HEK293 (cell line): ENCODE data around the gene LRP1.

Experiments
- CTCF ChIA-PET: fragments of 350-600 bp; formaldehyde crosslinking; extraction: SDS; loops from one replicate; lab custom pipeline; 2021; ENCODE audit warnings: antibody characterized with exemption; lab: Yijun Ruan, JAX
- POLR2A ChIA-PET: fragments of 300-600 bp; formaldehyde crosslinking; extraction: SDS; loops from one replicate; lab custom pipeline; 2020; ENCODE audit warnings: antibody characterized with exemption, inconsistent platforms; lab: Yijun Ruan, JAX
- H3K27ac ChIP-seq: fragments of 200-500 bp; sonication (Bioruptor generic); 2 replicates; pipeline ENCODE4 v1.5.1; 2014; ENCODE audit warnings: low read depth, low read length, control low read depth, inconsistent platforms; ENCODE audit errors: extremely low read depth
- H3K36me3 ChIP-seq, 2 experiments: fragments of 200-500 bp in 1 of 2; sonication (Bioruptor generic) in 1 of 2; 1 replicate in 1 of 2; 2 replicates in 1 of 2; pipeline ENCODE4 v1.5.1; 2014 to 2017; ENCODE audit warnings: inconsistent platforms in 2 of 2, low read length in 2 of 2; ENCODE audit not compliant: control insufficient read depth in 2 of 2, insufficient read depth in 1 of 2
- H3K4me1 ChIP-seq: fragments of 200-500 bp; sonication (Bioruptor generic); 2 replicates; pipeline ENCODE4 v1.5.1; 2014; ENCODE audit warnings: mild to moderate bottlenecking, low read length, inconsistent platforms; ENCODE audit not compliant: control insufficient read depth, insufficient read depth
- H3K4me3 ChIP-seq: 2 replicates; pipeline ENCODE4 v1.5.1; 2011; ENCODE audit warnings: low read depth, mild to moderate bottlenecking, control low read depth, low read length, moderate library complexity
- H3K9me3 ChIP-seq: fragments of 200-500 bp; sonication (Bioruptor generic); 2 replicates; pipeline ENCODE4 v1.5.1; 2014; ENCODE audit warnings: low read depth, low read length, inconsistent platforms; ENCODE audit not compliant: control insufficient read depth, insufficient read depth
- GLI4 ChIP-seq: fragments of 450-650 bp; formaldehyde crosslinking; IDR thresholded peaks from 2 replicates; pipeline ENCODE4 v1.5.1; 2016; ENCODE audit warnings: missing biosample characterization, missing genetic modification characterization
- HOXD13 ChIP-seq: sonication (generic); formaldehyde crosslinking; IDR thresholded peaks from 2 replicates; pipeline ENCODE4 v1.8.0; 2022; ENCODE audit warnings: missing genetic modification reagents, borderline replicate concordance
- SP7 ChIP-seq: fragments of 450-650 bp; formaldehyde crosslinking; IDR thresholded peaks from 2 replicates; pipeline ENCODE4 v1.5.1; 2016; ENCODE audit warnings: missing biosample characterization, missing genetic modification characterization
- WT1 ChIP-seq: fragments of 450-650 bp; formaldehyde crosslinking; IDR thresholded peaks from 2 replicates; pipeline ENCODE4 v1.5.1; 2016; ENCODE audit warnings: missing biosample characterization, missing genetic modification characterization
- ZBTB8A ChIP-seq: fragments of 450-650 bp; formaldehyde crosslinking; IDR thresholded peaks from 2 replicates; pipeline ENCODE4 v1.5.1; 2016; ENCODE audit warnings: missing biosample characterization, missing genetic modification characterization
- ZFP3 ChIP-seq: fragments of 450-650 bp; formaldehyde crosslinking; IDR thresholded peaks from 2 replicates; pipeline ENCODE4 v1.5.1; 2016; ENCODE audit warnings: low read depth, missing biosample characterization, missing genetic modification characterization
- ZNF132 ChIP-seq: fragments of 450-650 bp; formaldehyde crosslinking; IDR thresholded peaks from 2 replicates; pipeline ENCODE4 v1.5.1; 2017; ENCODE audit warnings: missing biosample characterization, missing genetic modification characterization, borderline replicate concordance
- ZNF223 ChIP-seq: fragments of 450-650 bp; formaldehyde crosslinking; IDR thresholded peaks from 2 replicates; pipeline ENCODE4 v1.5.1; 2016; ENCODE audit warnings: missing biosample characterization, missing genetic modification characterization
- ZNF274 ChIP-seq, 2 experiments: fragments of 200-500 bp in 1 of 2; fragments of 450-650 bp in 1 of 2; sonication (Bioruptor generic) in 1 of 2; formaldehyde crosslinking in 1 of 2; IDR thresholded peaks; 2 replicates each; pipeline versions ENCODE4 v1.5.1 to v1.6.1; 2014 to 2016; ENCODE audit warnings: borderline replicate concordance in 1 of 2, inconsistent platforms in 1 of 2, low read length in 1 of 2, missing biosample characterization in 1 of 2, missing genetic modification characterization in 1 of 2
- ZNF335 ChIP-seq: fragments of 450-650 bp; formaldehyde crosslinking; conservative IDR thresholded peaks from 2 replicates; pipeline ENCODE4 v1.5.1; 2016; ENCODE audit warnings: missing biosample characterization, missing genetic modification characterization
- ZNF354C ChIP-seq: fragments of 450-650 bp; formaldehyde crosslinking; IDR thresholded peaks from 2 replicates; pipeline ENCODE4 v1.5.1; 2016; ENCODE audit warnings: missing biosample characterization, missing genetic modification characterization, low read depth, borderline replicate concordance
- ZNF558 ChIP-seq: fragments of 450-650 bp; formaldehyde crosslinking; IDR thresholded peaks from 2 replicates; pipeline ENCODE4 v1.5.1; 2016; ENCODE audit warnings: missing biosample characterization, missing genetic modification characterization
- ZNF596 ChIP-seq: fragments of 450-650 bp; IDR thresholded peaks from 2 replicates; pipeline ENCODE4 v1.5.0; 2018; ENCODE audit warnings: missing biosample characterization, mild to moderate bottlenecking, missing genetic modification characterization, moderate library complexity
- TF ChIP-seq, protein P1 (sequence below): fragments of 450-650 bp; formaldehyde crosslinking; IDR thresholded peaks from 2 replicates; pipeline ENCODE4 v1.5.1; 2017; ENCODE audit warnings: missing biosample characterization, missing genetic modification characterization
- TF ChIP-seq, protein P2 (sequence below): fragments of 450-650 bp; formaldehyde crosslinking; conservative IDR thresholded peaks from 2 replicates; pipeline ENCODE4 v1.5.1; 2016; ENCODE audit warnings: low read depth, missing biosample characterization, missing genetic modification characterization
- TF ChIP-seq, protein P3 (sequence below): fragments of 450-650 bp; formaldehyde crosslinking; IDR thresholded peaks from 2 replicates; pipeline ENCODE4 v1.5.1; 2016; ENCODE audit warnings: missing biosample characterization, missing genetic modification characterization, borderline replicate concordance
- TF ChIP-seq, protein P4 (sequence below): fragments of 450-650 bp; formaldehyde crosslinking; IDR thresholded peaks from 2 replicates; pipeline ENCODE4 v1.5.1; 2017; ENCODE audit warnings: missing biosample characterization, missing genetic modification characterization

The LRP1 gene

DNA sequence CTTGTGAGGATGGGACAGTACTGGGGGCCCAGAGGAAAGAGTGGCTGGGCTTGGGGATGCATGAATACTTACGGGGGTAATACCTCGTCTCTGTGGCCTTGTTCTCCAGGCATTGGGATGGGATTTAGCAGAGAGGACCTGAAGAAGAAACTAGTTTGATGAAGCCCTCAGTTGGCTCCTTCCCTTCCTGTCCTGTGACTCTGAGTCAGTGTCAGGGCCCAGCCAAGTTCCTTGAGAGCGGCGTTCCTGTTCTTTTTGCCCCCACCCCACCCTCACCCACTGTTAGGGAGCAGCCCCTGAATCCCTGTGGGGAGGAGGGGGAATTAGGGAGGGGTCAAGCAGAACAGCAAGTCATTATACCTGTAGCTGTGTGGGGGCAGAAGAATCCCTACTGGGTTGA, 24.4 kb downstream of the LRP1 start (continued):
- TF ChIP-seq ZNF354C (tag by site-specific recombination) (no peak), ZNF596 (tag by site-specific recombination) (no peak), HOXD13 (no peak)

DNA sequence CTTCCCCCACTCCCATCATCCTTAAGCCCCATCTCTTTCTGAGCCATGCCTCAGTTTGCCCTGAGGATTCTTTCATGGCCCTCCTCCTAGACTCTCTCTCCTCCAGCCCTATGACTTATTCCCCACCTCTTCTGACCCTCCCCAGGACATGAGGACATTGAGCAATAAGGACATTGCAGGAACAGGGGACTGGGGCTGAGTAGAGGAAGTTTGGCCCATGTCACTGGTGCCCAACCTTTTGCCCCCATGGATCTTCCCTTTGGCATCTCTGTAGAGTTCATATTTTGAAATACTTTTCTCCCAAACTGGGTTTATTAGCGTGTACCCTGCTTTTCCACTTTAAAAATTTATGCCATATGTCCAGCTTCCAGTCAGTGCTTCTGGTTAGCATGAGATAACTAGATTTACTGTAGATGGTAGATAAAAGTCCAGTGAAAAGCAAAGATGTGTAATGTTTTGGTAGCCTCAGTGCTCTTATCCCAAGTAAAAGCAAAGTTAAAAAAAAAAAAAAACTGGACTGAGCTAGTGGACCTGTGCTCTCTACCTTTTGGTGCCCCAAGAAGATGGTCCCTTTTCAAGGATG, 25.2 kb downstream of the LRP1 start:
- Histone ChIP-seq H3K9me3 (no peaks in the 10 kb centered on the region), H3K4me1 (no peaks in the 10 kb centered on the region), H3K27ac (no peak overlapping the region), H3K36me3 (peaks cover 0 to 88% of the 10 kb centered on the region in 2 experiments; a peak in 1 of 3 replicates), H3K4me3 (no peak overlapping the region)
- TF ChIP-seq ZNF274 (IDR thresholded peaks at IDR 0.05; ENCODE audit: low read length) (no peak), ZNF274 (tag by site-specific recombination; IDR thresholded peaks at IDR 0.05; ENCODE audit: borderline replicate concordance) (no peak), ZNF223 (tag by site-specific recombination) (no peak)
- CTCF ChIA-PET, result interaction anchor here (0.6 to 1.1 kb wide), 3 partner anchors 23 to 225 kb away, joined by 3 to 4 read pairs (median 3); no protein-coding TSS in a partner anchor
- POLR2A ChIA-PET, result no interaction called here

DNA sequence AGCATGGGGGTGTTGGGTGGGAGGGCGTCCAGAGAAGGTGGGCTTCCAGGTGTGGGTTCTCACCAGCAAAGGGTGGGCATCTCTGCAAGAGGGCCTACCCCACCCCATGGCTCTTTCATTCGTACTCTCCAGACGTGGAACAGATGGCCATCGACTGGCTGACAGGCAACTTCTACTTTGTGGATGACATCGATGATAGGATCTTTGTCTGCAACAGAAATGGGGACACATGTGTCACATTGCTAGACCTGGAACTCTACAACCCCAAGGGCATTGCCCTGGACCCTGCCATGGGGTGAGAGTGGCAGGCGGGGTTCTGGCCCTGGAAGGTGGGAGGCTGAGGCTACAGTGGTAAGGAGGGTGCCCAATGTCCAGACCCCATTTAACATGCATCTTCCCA, 25.8 kb downstream of the LRP1 start:
- no peak for TF ChIP-seq ZNF132
- TF ChIP-seq, protein P1, sequence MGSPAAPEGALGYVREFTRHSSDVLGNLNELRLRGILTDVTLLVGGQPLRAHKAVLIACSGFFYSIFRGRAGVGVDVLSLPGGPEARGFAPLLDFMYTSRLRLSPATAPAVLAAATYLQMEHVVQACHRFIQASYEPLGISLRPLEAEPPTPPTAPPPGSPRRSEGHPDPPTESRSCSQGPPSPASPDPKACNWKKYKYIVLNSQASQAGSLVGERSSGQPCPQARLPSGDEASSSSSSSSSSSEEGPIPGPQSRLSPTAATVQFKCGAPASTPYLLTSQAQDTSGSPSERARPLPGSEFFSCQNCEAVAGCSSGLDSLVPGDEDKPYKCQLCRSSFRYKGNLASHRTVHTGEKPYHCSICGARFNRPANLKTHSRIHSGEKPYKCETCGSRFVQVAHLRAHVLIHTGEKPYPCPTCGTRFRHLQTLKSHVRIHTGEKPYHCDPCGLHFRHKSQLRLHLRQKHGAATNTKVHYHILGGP (tag by site-specific recombination), result no peak
- TF ChIP-seq, protein P2, sequence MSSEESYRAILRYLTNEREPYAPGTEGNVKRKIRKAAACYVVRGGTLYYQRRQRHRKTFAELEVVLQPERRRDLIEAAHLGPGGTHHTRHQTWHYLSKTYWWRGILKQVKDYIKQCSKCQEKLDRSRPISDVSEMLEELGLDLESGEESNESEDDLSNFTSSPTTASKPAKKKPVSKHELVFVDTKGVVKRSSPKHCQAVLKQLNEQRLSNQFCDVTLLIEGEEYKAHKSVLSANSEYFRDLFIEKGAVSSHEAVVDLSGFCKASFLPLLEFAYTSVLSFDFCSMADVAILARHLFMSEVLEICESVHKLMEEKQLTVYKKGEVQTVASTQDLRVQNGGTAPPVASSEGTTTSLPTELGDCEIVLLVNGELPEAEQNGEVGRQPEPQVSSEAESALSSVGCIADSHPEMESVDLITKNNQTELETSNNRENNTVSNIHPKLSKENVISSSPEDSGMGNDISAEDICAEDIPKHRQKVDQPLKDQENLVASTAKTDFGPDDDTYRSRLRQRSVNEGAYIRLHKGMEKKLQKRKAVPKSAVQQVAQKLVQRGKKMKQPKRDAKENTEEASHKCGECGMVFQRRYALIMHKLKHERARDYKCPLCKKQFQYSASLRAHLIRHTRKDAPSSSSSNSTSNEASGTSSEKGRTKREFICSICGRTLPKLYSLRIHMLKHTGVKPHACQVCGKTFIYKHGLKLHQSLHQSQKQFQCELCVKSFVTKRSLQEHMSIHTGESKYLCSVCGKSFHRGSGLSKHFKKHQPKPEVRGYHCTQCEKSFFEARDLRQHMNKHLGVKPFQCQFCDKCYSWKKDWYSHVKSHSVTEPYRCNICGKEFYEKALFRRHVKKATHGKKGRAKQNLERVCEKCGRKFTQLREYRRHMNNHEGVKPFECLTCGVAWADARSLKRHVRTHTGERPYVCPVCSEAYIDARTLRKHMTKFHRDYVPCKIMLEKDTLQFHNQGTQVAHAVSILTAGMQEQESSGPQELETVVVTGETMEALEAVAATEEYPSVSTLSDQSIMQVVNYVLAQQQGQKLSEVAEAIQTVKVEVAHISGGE (tag by site-specific recombination), result no peak
- no peak for TF ChIP-seq ZNF558 (tag by site-specific recombination)
- TF ChIP-seq GLI4, result no peak
- TF ChIP-seq ZBTB8A (tag by site-specific recombination), result no peak
- no peak for TF ChIP-seq WT1
- no peak for TF ChIP-seq ZNF335 (tag by site-specific recombination)
- no peak for TF ChIP-seq ZFP3 (tag by site-specific recombination)
- TF ChIP-seq, protein P3, sequence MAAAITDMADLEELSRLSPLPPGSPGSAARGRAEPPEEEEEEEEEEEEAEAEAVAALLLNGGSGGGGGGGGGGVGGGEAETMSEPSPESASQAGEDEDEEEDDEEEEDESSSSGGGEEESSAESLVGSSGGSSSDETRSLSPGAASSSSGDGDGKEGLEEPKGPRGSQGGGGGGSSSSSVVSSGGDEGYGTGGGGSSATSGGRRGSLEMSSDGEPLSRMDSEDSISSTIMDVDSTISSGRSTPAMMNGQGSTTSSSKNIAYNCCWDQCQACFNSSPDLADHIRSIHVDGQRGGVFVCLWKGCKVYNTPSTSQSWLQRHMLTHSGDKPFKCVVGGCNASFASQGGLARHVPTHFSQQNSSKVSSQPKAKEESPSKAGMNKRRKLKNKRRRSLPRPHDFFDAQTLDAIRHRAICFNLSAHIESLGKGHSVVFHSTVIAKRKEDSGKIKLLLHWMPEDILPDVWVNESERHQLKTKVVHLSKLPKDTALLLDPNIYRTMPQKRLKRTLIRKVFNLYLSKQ (tag by site-specific recombination), result no peak
- TF ChIP-seq, protein P4, sequence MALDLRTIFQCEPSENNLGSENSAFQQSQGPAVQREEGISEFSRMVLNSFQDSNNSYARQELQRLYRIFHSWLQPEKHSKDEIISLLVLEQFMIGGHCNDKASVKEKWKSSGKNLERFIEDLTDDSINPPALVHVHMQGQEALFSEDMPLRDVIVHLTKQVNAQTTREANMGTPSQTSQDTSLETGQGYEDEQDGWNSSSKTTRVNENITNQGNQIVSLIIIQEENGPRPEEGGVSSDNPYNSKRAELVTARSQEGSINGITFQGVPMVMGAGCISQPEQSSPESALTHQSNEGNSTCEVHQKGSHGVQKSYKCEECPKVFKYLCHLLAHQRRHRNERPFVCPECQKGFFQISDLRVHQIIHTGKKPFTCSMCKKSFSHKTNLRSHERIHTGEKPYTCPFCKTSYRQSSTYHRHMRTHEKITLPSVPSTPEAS (tag by site-specific recombination), result no peak
- TF ChIP-seq SP7 (tag by site-specific recombination), result no peak
- peaks cover 0 to 89% of the 10 kb centered on the region in 2 experiments; a peak in 1 of 3 replicates for H3K36me3 ChIP-seq
- H3K27ac ChIP-seq, result no peak overlapping the region
- ChIA-PET POLR2A (no interaction called here), CTCF (interaction anchor here (0.6 to 1.1 kb wide), 4 partner anchors 19 to 226 kb away, joined by 3 to 4 read pairs (median 3); no protein-coding TSS in a partner anchor)
- no peaks in the 10 kb centered on the region for H3K9me3 ChIP-seq
- no peak overlapping the region for H3K4me3 ChIP-seq
- H3K4me1 ChIP-seq, result no peaks in the 10 kb centered on the region
